DMS114 treated with DMSO at 0.1 percent for 48 hours (cell line): ENCODE measurements around the gene PUS3.
"Not testable (repeated sequence)": the region's sequence is repeated elsewhere in the genome, so short reads cannot be mapped to it uniquely, and the experiment has no call there.

Experiments used
- DNase-seq: peaks from one replicate; lab custom pipeline; 2025; ENCODE audit not compliant: unreplicated experiment; lab: John Stamatoyannopoulos, UW

Gene PUS3

GRCh38 chr11:125922156-125922555, 19.1 kb upstream of the PUS3 start:
- DNase-seq: no peak

- DNase-seq: no peak
Measured at GRCh38 chr11:125921042-125921441, 18.0 kb upstream of the PUS3 start.

- no peak for DNase-seq
Measured at GRCh38 chr11:125918140-125918840, 15.3 kb upstream of the PUS3 start.

- no peak for DNase-seq
Measured at GRCh38 chr11:125916683-125917347, 13.8 kb upstream of the PUS3 start.

- DNase-seq: not testable (repeated sequence)
Measured at GRCh38 chr11:125914601-125915000, 11.6 kb upstream of the PUS3 start.

- DNase-seq: no peak
Measured at GRCh38 chr11:125910226-125910849, 7.3 kb upstream of the PUS3 start.

- DNase-seq: no peak
Measured at GRCh38 chr11:125904678-125905077, 1.7 kb upstream of the PUS3 start.

- no peak for DNase-seq
Measured at GRCh38 chr11:125903711-125904659, 979 bp upstream of the PUS3 start, which contains the start of gene DDX25. TSS of gene DDX25 (plus strand) at chr11:125904508. CDS start at chr11:125904518, 10 bp downstream.

GRCh38 chr11:125902277-125902926, 604 bp downstream of the PUS3 start:
- DNase-seq: no peak

GRCh38 chr11:125901872-125902271, 1.1 kb downstream of the PUS3 start:
- DNase-seq: no peak

- DNase-seq: no peak
Measured at GRCh38 chr11:125892994-125893393, 10.0 kb downstream of the PUS3 start.

- no peak for DNase-seq
Measured at GRCh38 chr11:125892071-125892470, 10.9 kb downstream of the PUS3 start.

- DNase-seq: no peak
Measured at GRCh38 chr11:125890447-125891100, 12.4 kb downstream of the PUS3 start.

GRCh38 chr11:125887373-125888324, 15.4 kb downstream of the PUS3 start, which contains the start of gene HYLS1:
TSS of gene HYLS1 (plus strand) at chr11:125887668. CDS start at chr11:125899369, 11,701 bp downstream.
- peak; percentile 87 for DNase-seq

GRCh38 chr11:125886997-125887372, 16.0 kb downstream of the PUS3 start:
- DNase-seq: peak; percentile 40

- DNase-seq: no peak
Measured at GRCh38 chr11:125883375-125883774, 19.6 kb downstream of the PUS3 start.

GRCh38 chr11:125881291-125881690, 21.7 kb downstream of the PUS3 start:
- no peak for DNase-seq

GRCh38 chr11:125874556-125875124, 28.4 kb downstream of the PUS3 start:
- DNase-seq: no peak
